HepG2 (cell line): ENCODE data around the gene HTRA2. TPM values are rescaled to one million over a fixed set of nuclear protein-coding genes. Genes with fewer than 3 reads are reported as not detected.
A peak's percentile ranks its signal among the peaks of the same experiment; 100 is the strongest.

Source experiments
- FOXA3 ChIP-seq: IDR thresholded peaks from 2 replicates; pipeline ENCODE4 v1.6.1; 2016; ENCODE audit warnings: missing genetic modification reagents, missing compliant biosample characterization
- FOXK2 ChIP-seq: fragments of 450-650 bp; IDR thresholded peaks from 2 replicates; pipeline ENCODE4 v1.6.1; 2016
- HINFP ChIP-seq: sonication (generic); formaldehyde crosslinking; IDR thresholded peaks from 2 replicates; pipeline ENCODE4 v1.4.0; 2020; ENCODE audit warnings: low read depth, mild to moderate bottlenecking, missing genetic modification reagents
- HNF4A ChIP-seq: sonication (generic); formaldehyde crosslinking; IDR thresholded peaks from 2 replicates; pipeline ENCODE4 v1.4.0; 2020; ENCODE audit warnings: missing genetic modification reagents
- IRF1 ChIP-seq: sonication (generic); formaldehyde crosslinking; IDR thresholded peaks from 2 replicates; pipeline ENCODE4 v1.4.0; 2020; ENCODE audit warnings: low read depth, mild to moderate bottlenecking, missing genetic modification reagents
- KDM5B ChIP-seq: sonication (generic); formaldehyde crosslinking; IDR thresholded peaks from 2 replicates; pipeline ENCODE4 v1.4.0; 2020; ENCODE audit warnings: missing genetic modification reagents, mild to moderate bottlenecking, borderline replicate concordance
- MEIS2 ChIP-seq: sonication (generic); formaldehyde crosslinking; IDR thresholded peaks from 2 replicates; pipeline ENCODE4 v1.9.0; 2021; ENCODE audit warnings: mild to moderate bottlenecking, missing genetic modification reagents
- MTA1 ChIP-seq: sonication (generic); formaldehyde crosslinking; IDR thresholded peaks from 2 replicates; pipeline ENCODE4 v1.4.0; 2020; ENCODE audit warnings: missing genetic modification reagents, mild to moderate bottlenecking, borderline replicate concordance
- NRL ChIP-seq: sonication (generic); formaldehyde crosslinking; IDR thresholded peaks from 2 replicates; pipeline ENCODE4 v1.5.0; 2020; ENCODE audit warnings: missing genetic modification reagents, mild to moderate bottlenecking, moderate library complexity, borderline replicate concordance
- PHF21A ChIP-seq: sonication (generic); formaldehyde crosslinking; IDR thresholded peaks from 2 replicates; pipeline ENCODE4 v1.5.0; 2020; ENCODE audit warnings: mild to moderate bottlenecking, missing genetic modification reagents
- POGZ ChIP-seq: sonication (generic); formaldehyde crosslinking; IDR thresholded peaks from 2 replicates; pipeline ENCODE4 v1.4.0; 2020; ENCODE audit warnings: mild to moderate bottlenecking, missing genetic modification reagents
- PPARG ChIP-seq: conservative IDR thresholded peaks from 2 replicates; pipeline ENCODE4 v1.6.1; 2016; ENCODE audit warnings: missing biosample characterization, missing genetic modification reagents
- SP2 ChIP-seq: sonication (generic); formaldehyde crosslinking; IDR thresholded peaks from 2 replicates; pipeline ENCODE4 v1.5.1; 2020; ENCODE audit warnings: mild to moderate bottlenecking, missing genetic modification reagents
- TBX2 ChIP-seq: sonication (generic); formaldehyde crosslinking; IDR thresholded peaks from 2 replicates; pipeline ENCODE4 v1.5.0; 2020; ENCODE audit warnings: missing genetic modification reagents, mild to moderate bottlenecking, borderline replicate concordance
- TEF ChIP-seq: sonication (generic); formaldehyde crosslinking; IDR thresholded peaks from 2 replicates; pipeline ENCODE4 v1.5.0; 2020; ENCODE audit warnings: missing genetic modification reagents
- THAP11 ChIP-seq: IDR thresholded peaks from 2 replicates; pipeline ENCODE4 v1.6.1; 2016; ENCODE audit warnings: missing biosample characterization, missing genetic modification reagents
- ZNF232 ChIP-seq: sonication (generic); formaldehyde crosslinking; IDR thresholded peaks from 2 replicates; pipeline ENCODE4 v1.4.0; 2020; ENCODE audit warnings: missing genetic modification reagents, borderline replicate concordance
- ZNF251 ChIP-seq: sonication (generic); formaldehyde crosslinking; IDR thresholded peaks from 2 replicates; pipeline ENCODE4 v1.9.0; 2021; ENCODE audit warnings: mild to moderate bottlenecking, missing genetic modification reagents
- ZNF263 ChIP-seq: sonication (generic); formaldehyde crosslinking; IDR thresholded peaks from 2 replicates; pipeline ENCODE4 v1.4.0; 2020; ENCODE audit warnings: missing genetic modification reagents
- ZNF350 ChIP-seq: sonication (generic); formaldehyde crosslinking; IDR thresholded peaks from 2 replicates; pipeline ENCODE4 v1.4.0; 2020; ENCODE audit warnings: mild to moderate bottlenecking, low read depth, missing genetic modification reagents, borderline replicate concordance
- ZNF431 ChIP-seq: sonication (generic); formaldehyde crosslinking; IDR thresholded peaks from 2 replicates; pipeline ENCODE4 v1.9.0; 2022; ENCODE audit warnings: missing genetic modification reagents, low read depth, mild to moderate bottlenecking, borderline replicate concordance
- ZNF652 ChIP-seq: IDR thresholded peaks from 2 replicates; pipeline ENCODE4 v1.6.1; 2016; ENCODE audit warnings: low read depth, borderline replicate concordance
- ZSCAN25 ChIP-seq: sonication (generic); formaldehyde crosslinking; IDR thresholded peaks from 2 replicates; pipeline ENCODE4 v1.8.0; 2022; ENCODE audit warnings: mild to moderate bottlenecking, missing genetic modification reagents
- ZZZ3 ChIP-seq: sonication (generic); formaldehyde crosslinking; IDR thresholded peaks from 2 replicates; pipeline ENCODE4 v1.4.0; 2020; ENCODE audit warnings: missing genetic modification reagents, mild to moderate bottlenecking, borderline replicate concordance
- polyA plus RNA-seq, 8 experiments: library from polyadenylated mRNA; depleted of rRNA in 3 of 8; stranded (reverse) in 7 of 8; unstranded in 1 of 8; fragments of >200 nt; fragmentation: Illumina TruSeq in 4 of 8; extraction: Trizol in 4 of 8; gene quantifications; 2 replicates each; pipeline versions ENCODE4 v1.2.1 to v1.2.3, GENCODE V29; 2011 to 2016; ENCODE audit warnings: low read depth in 4 of 8, missing spikeins in 1 of 8, mixed read lengths in 1 of 8; ENCODE audit not compliant: insufficient read depth in 1 of 8
- total RNA-seq, 5 experiments: library from RNA; depleted of rRNA; stranded (reverse); fragments of >200 nt; fragmentation: Illumina TruSeq; extraction: Trizol; gene quantifications; 2 replicates each; pipeline ENCODE4 v1.2.3, GENCODE V29; 2016; ENCODE audit warnings: low read depth in 1 of 5

Gene HTRA2
- total and polyA plus RNA-seq, 2 of the 13 experiments (the other 11 are each of a cell fraction or from before 2014, with no cell fraction given): 47.7 to 50.3 TPM

- TF ChIP-seq FOXA3 (CRISPR knock-in tag): peak; percentile 30; the same call in 1 of the 2 replicates
- 0 out of 2 replicates have a peak, but pooled peaks have one; percentile 43 for TF ChIP-seq ZNF431 (CRISPR knock-in tag)
- TF ChIP-seq ZNF350 (CRISPR knock-in tag): 0 out of 2 replicates have a peak, but pooled peaks have one; percentile 20
- no peak for TF ChIP-seq TEF (CRISPR knock-in tag)
- 0 out of 2 replicates have a peak, but pooled peaks have one; percentile 9 for TF ChIP-seq FOXK2
- no peak for TF ChIP-seq SP2 (CRISPR knock-in tag)
- peak; percentile 15; the same call in 1 of the 2 replicates for TF ChIP-seq HINFP (CRISPR knock-in tag)
- 0 out of 2 replicates have a peak, but pooled peaks have one; percentile 13 for TF ChIP-seq HNF4A (CRISPR knock-in tag)
- TF ChIP-seq THAP11 (CRISPR knock-in tag): peak; percentile 9; the same call in 1 of the 2 replicates
- 0 out of 2 replicates have a peak, but pooled peaks have one; percentile 29 for TF ChIP-seq ZNF232 (CRISPR knock-in tag)
- no peak for TF ChIP-seq ZNF652 (CRISPR knock-in tag)
- TF ChIP-seq ZNF251: 0 out of 2 replicates have a peak, but pooled peaks have one; percentile 77
- TF ChIP-seq ZSCAN25 (CRISPR knock-in tag): peak; percentile 71
- peak; percentile 46; the same call in 1 of the 2 replicates for TF ChIP-seq KDM5B (CRISPR knock-in tag)
- TF ChIP-seq POGZ (CRISPR knock-in tag): 0 out of 2 replicates have a peak, but pooled peaks have one; percentile 13
- no peak for TF ChIP-seq PPARG (CRISPR knock-in tag)
- peak; percentile 43; the same call in 1 of the 2 replicates for TF ChIP-seq PHF21A (CRISPR knock-in tag)
- peak; percentile 73 for TF ChIP-seq ZNF263
- TF ChIP-seq MTA1 (CRISPR knock-in tag): 0 out of 2 replicates have a peak, but pooled peaks have one; percentile 18
- peak; percentile 60; the same call in 1 of the 2 replicates for TF ChIP-seq ZZZ3 (CRISPR knock-in tag)
- 0 out of 2 replicates have a peak, but pooled peaks have one; percentile 53 for TF ChIP-seq MEIS2
- 0 out of 2 replicates have a peak, but pooled peaks have one; percentile 38 for TF ChIP-seq NRL
- 0 out of 2 replicates have a peak, but pooled peaks have one; percentile 59 for TF ChIP-seq IRF1 (CRISPR knock-in tag)
- 0 out of 2 replicates have a peak, but pooled peaks have one; percentile 14 for TF ChIP-seq TBX2 (CRISPR knock-in tag)
Observed at GRCh38 chr2:74552914-74553811, 23.4 kb downstream of the HTRA2 start (continued).
